ENCODE results near the gene WDSUB1. TPM values are rescaled to one million over a fixed set of nuclear protein-coding genes. Genes with fewer than 3 reads are reported as not detected.
A peak's percentile ranks its signal among the peaks of the same experiment; 100 is the strongest.

The WDSUB1 gene
- total RNA-seq, 1 donor from 2014 or later, result 5.4 TPM

- Mint-ChIP-seq H3K4me1 (ENCODE audit: unreplicated experiment) (peaks cover 5% of the 10 kb centered on the region), H3K9me3 (ENCODE audit: unreplicated experiment) (no peaks in the 10 kb centered on the region), H3K36me3 (ENCODE audit: low read depth, unreplicated experiment) (no peaks in the 10 kb centered on the region), H3K27me3 (ENCODE audit: unreplicated experiment) (no peaks in the 10 kb centered on the region), H3K27ac (ENCODE audit: unreplicated experiment) (no peak overlapping the region), H3K4me3 (ENCODE audit: unreplicated experiment) (no peak overlapping the region)
- no peak for DNase-seq (ENCODE audit: low spot score)
- no peak for TF ChIP-seq CTCF (IDR thresholded peaks at IDR 0.05; ENCODE audit: unreplicated experiment)
Measured at GRCh38 chr2:159290289-159290907, 3.9 kb upstream of the WDSUB1 start.

- H3K4me3 Mint-ChIP-seq (ENCODE audit: unreplicated experiment), result no peak overlapping the region
- TF ChIP-seq CTCF (IDR thresholded peaks at IDR 0.05; ENCODE audit: unreplicated experiment), result no peak
- H3K4me1 Mint-ChIP-seq (ENCODE audit: unreplicated experiment), result peaks cover 5% of the 10 kb centered on the region
- H3K27ac Mint-ChIP-seq (ENCODE audit: unreplicated experiment), result no peak overlapping the region
- H3K27me3 Mint-ChIP-seq (ENCODE audit: unreplicated experiment), result peaks cover 2% of the 10 kb centered on the region
- H3K36me3 Mint-ChIP-seq (ENCODE audit: low read depth, unreplicated experiment), result no peaks in the 10 kb centered on the region
- H3K9me3 Mint-ChIP-seq (ENCODE audit: unreplicated experiment), result no peaks in the 10 kb centered on the region
- DNase-seq (ENCODE audit: low spot score), result no peak
Measured at GRCh38 chr2:159287733-159288132, 1.2 kb upstream of the WDSUB1 start.

- DNase-seq (ENCODE audit: low spot score), result peak; percentile 99
- H3K27me3 Mint-ChIP-seq (ENCODE audit: unreplicated experiment), result peaks cover 2% of the 10 kb centered on the region
- no peaks in the 10 kb centered on the region for H3K9me3 Mint-ChIP-seq (ENCODE audit: unreplicated experiment)
- TF ChIP-seq CTCF (IDR thresholded peaks at IDR 0.05; ENCODE audit: unreplicated experiment), result no peak
- H3K4me3 Mint-ChIP-seq (ENCODE audit: unreplicated experiment), result peak overlapping the region; percentile 89
- H3K36me3 Mint-ChIP-seq (ENCODE audit: low read depth, unreplicated experiment), result no peaks in the 10 kb centered on the region
- peak overlapping the region; percentile 86 for H3K27ac Mint-ChIP-seq (ENCODE audit: unreplicated experiment)
- peaks cover 5% of the 10 kb centered on the region for H3K4me1 Mint-ChIP-seq (ENCODE audit: unreplicated experiment)
Measured at GRCh38 chr2:159286709-159287441, 372 bp upstream of the WDSUB1 start.

- Mint-ChIP-seq H3K27me3 (ENCODE audit: unreplicated experiment) (peaks cover 2% of the 10 kb centered on the region), H3K36me3 (ENCODE audit: low read depth, unreplicated experiment) (no peaks in the 10 kb centered on the region), H3K4me3 (ENCODE audit: unreplicated experiment) (peak overlapping the region; percentile 95), H3K4me1 (ENCODE audit: unreplicated experiment) (peaks cover 3% of the 10 kb centered on the region), H3K9me3 (ENCODE audit: unreplicated experiment) (no peaks in the 10 kb centered on the region), H3K27ac (ENCODE audit: unreplicated experiment) (no peak overlapping the region)
- no peak for TF ChIP-seq CTCF (IDR thresholded peaks at IDR 0.05; ENCODE audit: unreplicated experiment)
- no peak for DNase-seq (ENCODE audit: low spot score)
Measured at GRCh38 chr2:159285433-159285832, 1.1 kb downstream of the WDSUB1 start.

DNA sequence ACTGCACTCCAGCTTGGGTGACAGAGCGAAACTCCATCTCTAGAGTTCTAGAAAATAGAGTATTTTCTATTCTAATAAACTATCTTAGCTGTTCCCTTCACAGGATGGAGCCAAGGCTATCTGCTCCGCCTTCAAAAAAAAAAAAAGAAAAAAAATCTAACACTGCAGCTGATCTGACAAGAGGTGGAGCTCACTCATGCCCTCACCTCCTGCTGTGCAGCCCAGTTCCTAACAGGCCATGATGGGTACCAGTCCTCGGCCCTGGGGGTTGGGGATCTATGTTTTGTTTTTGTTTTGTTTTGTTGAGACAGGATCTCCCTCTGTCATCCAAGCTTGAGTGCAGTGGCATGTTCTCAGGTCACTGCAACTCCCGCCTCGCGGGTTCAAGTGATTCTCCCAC lies 3.0 kb downstream of the WDSUB1 start:
- H3K27ac Mint-ChIP-seq (ENCODE audit: unreplicated experiment), result no peak overlapping the region
- no peaks in the 10 kb centered on the region for H3K36me3 Mint-ChIP-seq (ENCODE audit: low read depth, unreplicated experiment)
- peaks cover 2% of the 10 kb centered on the region for H3K27me3 Mint-ChIP-seq (ENCODE audit: unreplicated experiment)
- H3K4me3 Mint-ChIP-seq (ENCODE audit: unreplicated experiment), result no peak overlapping the region
- H3K9me3 Mint-ChIP-seq (ENCODE audit: unreplicated experiment), result no peaks in the 10 kb centered on the region
- no peak for TF ChIP-seq CTCF (IDR thresholded peaks at IDR 0.05; ENCODE audit: unreplicated experiment)
- H3K4me1 Mint-ChIP-seq (ENCODE audit: unreplicated experiment), result no peaks in the 10 kb centered on the region
- DNase-seq (ENCODE audit: low spot score), result no peak
